Measurements from ENCODE around the gene IPO13.

IPO13 gene

DNA sequence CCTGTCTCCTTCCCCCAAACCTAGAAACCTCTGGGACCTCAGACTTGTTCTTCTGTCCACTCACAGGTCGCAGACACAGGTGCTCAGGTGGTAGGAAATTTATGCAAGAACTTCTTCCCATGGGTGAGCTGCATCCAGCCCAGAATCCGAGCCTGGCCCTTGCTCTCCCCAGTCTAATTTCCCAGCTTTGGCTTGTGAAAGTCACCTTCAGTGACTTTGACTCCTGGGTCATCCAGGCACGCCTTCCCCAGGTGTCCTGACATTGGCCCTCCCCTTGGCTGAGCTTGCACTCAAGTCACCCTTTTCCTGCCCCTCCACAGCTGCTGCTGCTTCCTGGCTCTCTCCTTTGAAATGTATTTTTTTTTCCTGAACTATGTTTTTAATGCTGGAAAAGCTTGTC, 6.6 kb downstream of the IPO13 start:
- H3K9me3 ChIP-seq (ENCODE audit: control insufficient read depth, low read length): no peaks in the 10 kb centered on the region
- WGBS, 2 experiments (ENCODE audit: insufficient coverage in 2 of 2): 91% methylated on average over 2 of the region's 3 CpGs
- no peak overlapping the region for H3K4me3 ChIP-seq (ENCODE audit: extremely low read depth, insufficient read depth, low read length, poor library complexity, severe bottlenecking)
- H3K4me1 ChIP-seq (ENCODE audit: control insufficient read depth, insufficient read depth, low read length, poor library complexity, severe bottlenecking): no peaks in the 10 kb centered on the region
- H3K27ac ChIP-seq (ENCODE audit: low read depth, low read length, severe bottlenecking): no peak overlapping the region
- peaks cover 31% of the 10 kb centered on the region for H3K36me3 ChIP-seq (ENCODE audit: control insufficient read depth, insufficient read depth, low read length)

DNA sequence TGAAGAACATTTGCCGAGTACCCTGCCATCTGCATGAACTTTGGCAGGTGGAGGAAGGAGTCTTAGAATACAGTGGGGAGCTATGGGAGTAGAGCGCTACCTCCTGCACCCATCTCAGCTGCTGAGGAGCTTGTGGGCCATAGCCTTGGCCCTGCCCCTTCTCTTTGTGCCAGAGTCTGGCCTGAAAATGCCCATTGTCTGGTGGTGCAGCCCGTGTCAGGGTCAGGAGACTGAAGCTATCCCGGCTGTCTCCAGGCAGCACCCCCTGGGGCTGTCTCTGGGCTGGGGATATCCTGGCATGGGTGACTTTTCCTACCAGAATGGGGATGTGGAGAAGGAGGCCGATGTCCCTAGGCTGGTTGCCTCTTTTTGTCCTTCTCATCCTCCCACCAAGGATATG, 7.3 kb downstream of the IPO13 start:
- WGBS, 2 experiments (ENCODE audit: insufficient coverage in 2 of 2): 85 to 91% methylated on average over 3 to 4 of the region's 5 CpGs
- Histone ChIP-seq H3K36me3 (ENCODE audit: control insufficient read depth, insufficient read depth, low read length) (peaks cover 37% of the 10 kb centered on the region), H3K4me1 (ENCODE audit: control insufficient read depth, insufficient read depth, low read length, poor library complexity, severe bottlenecking) (no peaks in the 10 kb centered on the region), H3K27ac (ENCODE audit: low read depth, low read length, severe bottlenecking) (no peak overlapping the region), H3K9me3 (ENCODE audit: control insufficient read depth, low read length) (no peaks in the 10 kb centered on the region), H3K4me3 (ENCODE audit: extremely low read depth, insufficient read depth, low read length, poor library complexity, severe bottlenecking) (no peak overlapping the region)

- no peak overlapping the region for H3K27ac ChIP-seq (ENCODE audit: low read depth, low read length, severe bottlenecking)
- no peaks in the 10 kb centered on the region for H3K4me1 ChIP-seq (ENCODE audit: control insufficient read depth, insufficient read depth, low read length, poor library complexity, severe bottlenecking)
- WGBS, 2 experiments (ENCODE audit: insufficient coverage in 2 of 2): 94 to 100% methylated on average over 4 to 8 of the region's 8 CpGs
- no peaks in the 10 kb centered on the region for H3K9me3 ChIP-seq (ENCODE audit: control insufficient read depth, low read length)
- H3K4me3 ChIP-seq (ENCODE audit: extremely low read depth, insufficient read depth, low read length, poor library complexity, severe bottlenecking): no peak overlapping the region
- peaks cover 47% of the 10 kb centered on the region for H3K36me3 ChIP-seq (ENCODE audit: control insufficient read depth, insufficient read depth, low read length)
These were observed 9.5 kb downstream of the IPO13 start for GRCh38 chr1:43956234-43956633.

DNA sequence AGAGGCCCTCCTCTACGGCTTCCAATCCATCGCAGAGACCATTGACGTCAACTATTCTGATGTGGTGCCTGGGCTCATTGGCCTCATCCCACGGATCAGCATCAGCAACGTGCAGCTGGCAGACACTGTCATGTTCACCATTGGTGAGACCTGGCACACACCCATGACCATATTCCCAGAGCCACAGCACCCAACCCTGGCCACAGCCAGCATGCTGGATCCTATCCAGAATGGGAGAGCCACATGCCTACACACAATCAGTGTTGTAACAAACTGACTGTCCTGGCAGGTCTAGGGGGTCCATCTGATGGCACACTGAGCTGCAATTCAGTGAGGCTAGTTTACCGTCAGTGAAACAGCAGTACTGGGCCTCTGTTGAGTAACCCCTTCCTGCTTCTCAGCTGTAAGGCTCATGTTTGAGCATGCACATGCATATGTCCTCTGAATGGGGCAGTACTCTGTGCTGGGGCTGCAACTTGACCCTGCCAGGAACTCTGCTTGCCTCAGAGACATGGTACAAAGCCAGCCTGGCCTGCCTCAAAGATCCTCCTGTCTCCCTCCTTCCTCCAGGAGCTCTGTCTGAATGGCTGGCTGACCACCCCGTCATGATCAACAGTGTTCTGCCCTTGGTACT, 10.8 kb downstream of the IPO13 start:
- no peaks in the 10 kb centered on the region for H3K4me1 ChIP-seq (ENCODE audit: control insufficient read depth, insufficient read depth, low read length, poor library complexity, severe bottlenecking)
- no peak overlapping the region for H3K27ac ChIP-seq (ENCODE audit: low read depth, low read length, severe bottlenecking)
- H3K36me3 ChIP-seq (ENCODE audit: control insufficient read depth, insufficient read depth, low read length): peaks cover 57% of the 10 kb centered on the region
- WGBS, 2 experiments (ENCODE audit: insufficient coverage in 2 of 2): 91 to 97% methylated on average over 6 to 7 of the region's 7 CpGs
- no peak overlapping the region for H3K4me3 ChIP-seq (ENCODE audit: extremely low read depth, insufficient read depth, low read length, poor library complexity, severe bottlenecking)
- H3K9me3 ChIP-seq (ENCODE audit: control insufficient read depth, low read length): no peaks in the 10 kb centered on the region

- Histone ChIP-seq H3K27ac (ENCODE audit: low read depth, low read length, severe bottlenecking) (no peak overlapping the region), H3K4me3 (ENCODE audit: extremely low read depth, insufficient read depth, low read length, poor library complexity, severe bottlenecking) (no peak overlapping the region), H3K9me3 (ENCODE audit: control insufficient read depth, low read length) (no peaks in the 10 kb centered on the region), H3K36me3 (ENCODE audit: control insufficient read depth, insufficient read depth, low read length) (peaks cover 58% of the 10 kb centered on the region), H3K4me1 (ENCODE audit: control insufficient read depth, insufficient read depth, low read length, poor library complexity, severe bottlenecking) (no peaks in the 10 kb centered on the region)
- WGBS, 2 experiments (ENCODE audit: insufficient coverage in 2 of 2): 91 to 92% methylated on average over 5 to 7 of the region's 9 CpGs
These were observed 11.9 kb downstream of the IPO13 start for GRCh38 chr1:43958351-43959255.

DNA sequence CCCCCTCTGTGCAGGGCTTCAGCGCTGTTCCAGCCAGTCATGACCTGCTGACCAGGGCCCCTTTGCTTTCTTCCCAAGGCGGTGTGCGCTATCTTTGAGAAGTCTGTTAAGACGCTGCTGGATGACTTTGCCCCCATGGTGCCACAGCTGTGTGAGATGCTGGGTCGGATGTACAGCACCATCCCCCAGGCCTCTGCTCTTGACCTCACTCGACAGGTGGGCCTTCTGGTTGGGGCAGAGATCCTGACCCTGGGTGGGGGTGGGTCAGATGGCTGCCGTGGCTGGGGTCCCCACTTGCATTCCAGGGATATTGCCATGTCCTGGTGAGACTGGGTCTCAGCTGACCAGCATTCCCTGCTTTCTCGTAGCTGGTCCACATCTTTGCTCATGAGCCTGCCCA, 14.0 kb downstream of the IPO13 start:
- Histone ChIP-seq H3K27ac (ENCODE audit: low read depth, low read length, severe bottlenecking) (no peak overlapping the region), H3K4me3 (ENCODE audit: extremely low read depth, insufficient read depth, low read length, poor library complexity, severe bottlenecking) (no peak overlapping the region), H3K4me1 (ENCODE audit: control insufficient read depth, insufficient read depth, low read length, poor library complexity, severe bottlenecking) (no peaks in the 10 kb centered on the region), H3K36me3 (ENCODE audit: control insufficient read depth, insufficient read depth, low read length) (peaks cover 65% of the 10 kb centered on the region), H3K9me3 (ENCODE audit: control insufficient read depth, low read length) (no peaks in the 10 kb centered on the region)
- 92 to 93% methylated on average over 7 of the region's 8 CpGs for WGBS, 2 experiments (ENCODE audit: insufficient coverage in 2 of 2)

- Histone ChIP-seq H3K27ac (ENCODE audit: low read depth, low read length, severe bottlenecking) (no peak overlapping the region), H3K4me3 (ENCODE audit: extremely low read depth, insufficient read depth, low read length, poor library complexity, severe bottlenecking) (no peak overlapping the region), H3K9me3 (ENCODE audit: control insufficient read depth, low read length) (no peaks in the 10 kb centered on the region), H3K36me3 (ENCODE audit: control insufficient read depth, insufficient read depth, low read length) (peaks cover 62% of the 10 kb centered on the region), H3K4me1 (ENCODE audit: control insufficient read depth, insufficient read depth, low read length, poor library complexity, severe bottlenecking) (no peaks in the 10 kb centered on the region)
- 95 to 97% methylated on average over 2 of the region's 3 CpGs for WGBS, 2 experiments (ENCODE audit: insufficient coverage in 2 of 2)
These were observed 14.9 kb downstream of the IPO13 start for GRCh38 chr1:43961692-43962091.

DNA sequence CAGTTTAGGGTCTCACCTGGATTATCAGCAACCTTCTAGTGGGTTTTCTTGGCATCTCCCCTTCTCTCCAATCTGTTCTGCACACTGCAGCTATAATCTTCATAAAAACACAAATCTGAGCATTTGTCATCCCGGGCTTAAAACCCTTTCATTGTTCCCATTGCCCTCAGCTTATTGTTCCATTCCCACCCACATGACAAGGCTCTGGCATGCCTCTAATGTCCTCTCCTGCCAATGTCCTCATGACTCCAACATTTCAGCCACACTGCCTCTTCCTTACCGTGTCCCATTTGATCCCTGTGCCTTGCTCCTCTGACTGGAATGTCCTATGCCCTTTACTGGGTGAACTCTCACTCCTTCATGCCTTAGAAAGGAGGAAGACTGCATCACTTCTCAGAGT, 15.6 kb downstream of the IPO13 start:
- 87 to 90% methylated on average over 2 of the region's 2 CpGs for WGBS, 2 experiments (ENCODE audit: insufficient coverage in 2 of 2)
- no peaks in the 10 kb centered on the region for H3K9me3 ChIP-seq (ENCODE audit: control insufficient read depth, low read length)
- H3K36me3 ChIP-seq (ENCODE audit: control insufficient read depth, insufficient read depth, low read length): peaks cover 58% of the 10 kb centered on the region
- H3K4me3 ChIP-seq (ENCODE audit: extremely low read depth, insufficient read depth, low read length, poor library complexity, severe bottlenecking): no peak overlapping the region
- H3K27ac ChIP-seq (ENCODE audit: low read depth, low read length, severe bottlenecking): no peak overlapping the region
- no peaks in the 10 kb centered on the region for H3K4me1 ChIP-seq (ENCODE audit: control insufficient read depth, insufficient read depth, low read length, poor library complexity, severe bottlenecking)

GRCh38 chr1:43963006-43963405, 16.3 kb downstream of the IPO13 start:
- 90 to 98% methylated on average over 3 of the region's 3 CpGs for WGBS, 2 experiments (ENCODE audit: insufficient coverage in 2 of 2)
- Histone ChIP-seq H3K27ac (ENCODE audit: low read depth, low read length, severe bottlenecking) (no peak overlapping the region), H3K4me3 (ENCODE audit: extremely low read depth, insufficient read depth, low read length, poor library complexity, severe bottlenecking) (no peak overlapping the region), H3K4me1 (ENCODE audit: control insufficient read depth, insufficient read depth, low read length, poor library complexity, severe bottlenecking) (no peaks in the 10 kb centered on the region), H3K36me3 (ENCODE audit: control insufficient read depth, insufficient read depth, low read length) (peaks cover 54% of the 10 kb centered on the region), H3K9me3 (ENCODE audit: control insufficient read depth, low read length) (no peaks in the 10 kb centered on the region)

DNA sequence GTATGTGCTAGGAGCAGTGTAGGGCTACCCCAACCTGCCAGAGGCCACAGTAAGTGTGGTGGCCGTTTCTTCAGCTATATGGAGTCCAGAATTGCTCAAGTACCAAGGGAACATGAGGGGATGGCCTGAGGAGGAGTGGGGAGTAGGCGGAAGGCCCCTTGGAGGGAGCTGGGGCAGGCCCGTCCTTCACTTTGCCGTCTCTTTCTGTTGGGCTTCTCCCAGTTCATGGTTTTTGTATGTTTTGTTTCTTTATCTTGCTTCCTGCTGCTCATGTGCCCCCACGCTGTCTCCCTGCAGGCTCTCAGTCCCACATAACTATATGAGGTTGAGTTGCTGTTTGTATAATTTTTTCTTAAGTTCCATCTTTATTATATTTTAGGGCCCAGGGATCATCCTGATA, 17.1 kb downstream of the IPO13 start:
- H3K36me3 ChIP-seq (ENCODE audit: control insufficient read depth, insufficient read depth, low read length): peaks cover 45% of the 10 kb centered on the region
- H3K27ac ChIP-seq (ENCODE audit: low read depth, low read length, severe bottlenecking): no peak overlapping the region
- H3K4me1 ChIP-seq (ENCODE audit: control insufficient read depth, insufficient read depth, low read length, poor library complexity, severe bottlenecking): no peaks in the 10 kb centered on the region
- no peaks in the 10 kb centered on the region for H3K9me3 ChIP-seq (ENCODE audit: control insufficient read depth, low read length)
- WGBS, 2 experiments (ENCODE audit: insufficient coverage in 2 of 2): 95 to 96% methylated on average over 4 of the region's 5 CpGs
- H3K4me3 ChIP-seq (ENCODE audit: extremely low read depth, insufficient read depth, low read length, poor library complexity, severe bottlenecking): no peak overlapping the region

DNA sequence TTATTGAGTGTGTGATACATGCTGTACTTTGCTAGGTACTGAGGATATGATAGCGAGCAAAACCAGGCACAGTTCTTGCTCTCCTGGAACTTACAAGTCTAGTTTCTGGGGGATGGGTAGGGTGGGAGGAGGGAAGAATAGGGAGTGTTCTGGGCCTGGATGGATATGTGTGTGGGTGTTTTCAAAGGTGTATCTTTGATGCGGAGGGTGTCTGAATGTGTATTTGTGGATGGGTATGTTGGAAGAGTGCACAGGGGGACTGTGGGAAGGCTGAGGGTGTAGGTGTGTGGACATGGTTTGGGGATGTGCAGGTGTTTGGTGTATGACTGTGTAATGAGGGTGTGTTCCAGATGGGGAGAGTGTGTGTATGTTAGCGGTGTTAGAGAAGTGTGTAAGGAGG, 18.6 kb downstream of the IPO13 start:
- Histone ChIP-seq H3K4me3 (ENCODE audit: extremely low read depth, insufficient read depth, low read length, poor library complexity, severe bottlenecking) (no peak overlapping the region), H3K9me3 (ENCODE audit: control insufficient read depth, low read length) (no peaks in the 10 kb centered on the region), H3K4me1 (ENCODE audit: control insufficient read depth, insufficient read depth, low read length, poor library complexity, severe bottlenecking) (no peaks in the 10 kb centered on the region), H3K27ac (ENCODE audit: low read depth, low read length, severe bottlenecking) (no peak overlapping the region), H3K36me3 (ENCODE audit: control insufficient read depth, insufficient read depth, low read length) (peaks cover 32% of the 10 kb centered on the region)
- 93 to 100% methylated on average over 2 of the region's 3 CpGs for WGBS, 2 experiments (ENCODE audit: insufficient coverage in 2 of 2)
